Measurements from ENCODE around the gene CNST. TPM values are rescaled to one million over a fixed set of nuclear protein-coding genes. Genes with fewer than 3 reads are reported as not detected.
A peak's percentile ranks its signal among the peaks of the same experiment; 100 is the strongest.

Gene CNST
- total and polyA plus RNA-seq, 9 of the 15 experiments (the other 6 are each of a cell fraction or from before 2014, with no cell fraction given), result 17.0 to 55.3 (median 30.8) TPM

- TF ChIP-seq ESRRB (CRISPR knock-in tag; IDR thresholded peaks at IDR 0.05; ENCODE audit: borderline replicate concordance), result no peak
- TF ChIP-seq GTF2E2 (tag; IDR thresholded peaks at IDR 0.05), result no peak
- TF ChIP-seq ZNF316 (IDR thresholded peaks at IDR 0.05), result no peak
- TF ChIP-seq LARP7 (IDR thresholded peaks at IDR 0.05), result 0 out of 2 replicates have a peak, but pooled peaks have one; percentile 22
- TF ChIP-seq CHCHD3 (CRISPR knock-in tag; IDR thresholded peaks at IDR 0.05), result no peak
- TF ChIP-seq HBP1 (CRISPR knock-in tag; IDR thresholded peaks at IDR 0.05), result 0 out of 2 replicates have a peak, but pooled peaks have one; percentile 44
- TF ChIP-seq SIN3A (IDR thresholded peaks at IDR 0.05; ENCODE audit: borderline replicate concordance in 2 of 2, control insufficient read depth in 1 of 2, low read depth in 2 of 2, low read length in 2 of 2), result peak; percentile 9 to 45; a peak in 2 of 4 replicates
- TF ChIP-seq ZNF121 (CRISPR knock-in tag; conservative IDR thresholded peaks at IDR 0.05), result no peak
- no peak for TF ChIP-seq FOSL1 (tag; conservative IDR thresholded peaks at IDR 0.05)
- no peak for TF ChIP-seq CBX8 (IDR thresholded peaks at IDR 0.05; ENCODE audit: borderline replicate concordance, extremely low read depth, low read depth, low read length, poor library complexity, severe bottlenecking)
- TF ChIP-seq RCOR1 (IDR thresholded peaks at IDR 0.05; ENCODE audit: borderline replicate concordance in 1 of 2, low read depth in 2 of 2, low read length in 2 of 2), result 0 out of 4 replicates have a peak, but pooled peaks of 1 of the 2 experiments have one; percentile 47
- no peak for TF ChIP-seq ATF2 (CRISPR knock-in tag; IDR thresholded peaks at IDR 0.05)
- TF ChIP-seq, protein P1, sequence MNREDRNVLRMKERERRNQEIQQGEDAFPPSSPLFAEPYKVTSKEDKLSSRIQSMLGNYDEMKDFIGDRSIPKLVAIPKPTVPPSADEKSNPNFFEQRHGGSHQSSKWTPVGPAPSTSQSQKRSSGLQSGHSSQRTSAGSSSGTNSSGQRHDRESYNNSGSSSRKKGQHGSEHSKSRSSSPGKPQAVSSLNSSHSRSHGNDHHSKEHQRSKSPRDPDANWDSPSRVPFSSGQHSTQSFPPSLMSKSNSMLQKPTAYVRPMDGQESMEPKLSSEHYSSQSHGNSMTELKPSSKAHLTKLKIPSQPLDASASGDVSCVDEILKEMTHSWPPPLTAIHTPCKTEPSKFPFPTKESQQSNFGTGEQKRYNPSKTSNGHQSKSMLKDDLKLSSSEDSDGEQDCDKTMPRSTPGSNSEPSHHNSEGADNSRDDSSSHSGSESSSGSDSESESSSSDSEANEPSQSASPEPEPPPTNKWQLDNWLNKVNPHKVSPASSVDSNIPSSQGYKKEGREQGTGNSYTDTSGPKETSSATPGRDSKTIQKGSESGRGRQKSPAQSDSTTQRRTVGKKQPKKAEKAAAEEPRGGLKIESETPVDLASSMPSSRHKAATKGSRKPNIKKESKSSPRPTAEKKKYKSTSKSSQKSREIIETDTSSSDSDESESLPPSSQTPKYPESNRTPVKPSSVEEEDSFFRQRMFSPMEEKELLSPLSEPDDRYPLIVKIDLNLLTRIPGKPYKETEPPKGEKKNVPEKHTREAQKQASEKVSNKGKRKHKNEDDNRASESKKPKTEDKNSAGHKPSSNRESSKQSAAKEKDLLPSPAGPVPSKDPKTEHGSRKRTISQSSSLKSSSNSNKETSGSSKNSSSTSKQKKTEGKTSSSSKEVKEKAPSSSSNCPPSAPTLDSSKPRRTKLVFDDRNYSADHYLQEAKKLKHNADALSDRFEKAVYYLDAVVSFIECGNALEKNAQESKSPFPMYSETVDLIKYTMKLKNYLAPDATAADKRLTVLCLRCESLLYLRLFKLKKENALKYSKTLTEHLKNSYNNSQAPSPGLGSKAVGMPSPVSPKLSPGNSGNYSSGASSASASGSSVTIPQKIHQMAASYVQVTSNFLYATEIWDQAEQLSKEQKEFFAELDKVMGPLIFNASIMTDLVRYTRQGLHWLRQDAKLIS (CRISPR knock-in tag; IDR thresholded peaks at IDR 0.05), result peak; percentile 72; the same call in 1 of the 2 replicates
- no peak for TF ChIP-seq EP400 (IDR thresholded peaks at IDR 0.05)
- TF ChIP-seq HCFC1 (IDR thresholded peaks at IDR 0.05; ENCODE audit: low read depth, low read length), result no peak
- TF ChIP-seq ATF3 (IDR thresholded peaks at IDR 0.05), result no peak
- no peak for TF ChIP-seq ATF3 (CRISPR knock-in tag; conservative IDR thresholded peaks at IDR 0.05)
- TF ChIP-seq HMGN3 (IDR thresholded peaks at IDR 0.05; ENCODE audit: borderline replicate concordance, extremely low read depth, insufficient read length, low read depth, low read length), result no peak
Measured at GRCh38 chr1:246564839-246565750, 1.2 kb upstream of the CNST start (continued).

Measured in K562 (cell line).